ENCODE results near the gene RAB12.

Gene RAB12

GRCh38 chr18:8685141-8685913 is 76.1 kb downstream of the RAB12 start:
- Histone ChIP-seq H3K4me1 (peaks cover 12% of the 10 kb centered on the region), H2AFZ (no peak overlapping the region), H3K27me3 (ENCODE audit: control insufficient read depth, insufficient read depth, low read length) (no peaks in the 10 kb centered on the region), H3K9me3 (ENCODE audit: control insufficient read depth, low read length) (no peaks in the 10 kb centered on the region), H3K4me3 (ENCODE audit: low read depth, low read length) (no peak overlapping the region), H3K9ac (no peak overlapping the region), H3K36me3 (ENCODE audit: control insufficient read depth, insufficient read depth, low read length) (no peaks in the 10 kb centered on the region), H3K79me2 (no peaks in the 10 kb centered on the region), H3K27ac (no peak overlapping the region), H3K4me2 (ENCODE audit: low read length) (no peak overlapping the region)
- no peak for TF ChIP-seq CTCF (IDR thresholded peaks at IDR 0.05)

- no peak overlapping the region for H3K27ac ChIP-seq
- H3K79me2 ChIP-seq: no peaks in the 10 kb centered on the region
- no peak for TF ChIP-seq CTCF (IDR thresholded peaks at IDR 0.05)
- no peaks in the 10 kb centered on the region for H3K9me3 ChIP-seq (ENCODE audit: control insufficient read depth, low read length)
- no peak overlapping the region for H3K4me2 ChIP-seq (ENCODE audit: low read length)
- no peak overlapping the region for H3K9ac ChIP-seq
- H3K36me3 ChIP-seq (ENCODE audit: control insufficient read depth, insufficient read depth, low read length): no peaks in the 10 kb centered on the region
- no peak overlapping the region for H3K4me3 ChIP-seq (ENCODE audit: low read depth, low read length)
- H3K27me3 ChIP-seq (ENCODE audit: control insufficient read depth, insufficient read depth, low read length): no peaks in the 10 kb centered on the region
- H2AFZ ChIP-seq: no peak overlapping the region
- peaks cover 12% of the 10 kb centered on the region for H3K4me1 ChIP-seq
Measured at GRCh38 chr18:8685914-8686216, 76.6 kb downstream of the RAB12 start.

GRCh38 chr18:8686611-8687010 is 77.4 kb downstream of the RAB12 start:
- no peak for TF ChIP-seq CTCF (IDR thresholded peaks at IDR 0.05)
- Histone ChIP-seq H3K9ac (no peak overlapping the region), H3K4me2 (ENCODE audit: low read length) (no peak overlapping the region), H3K36me3 (ENCODE audit: control insufficient read depth, insufficient read depth, low read length) (no peaks in the 10 kb centered on the region), H3K27ac (no peak overlapping the region), H3K4me1 (peaks cover 12% of the 10 kb centered on the region), H2AFZ (no peak overlapping the region), H3K9me3 (ENCODE audit: control insufficient read depth, low read length) (no peaks in the 10 kb centered on the region), H3K79me2 (no peaks in the 10 kb centered on the region), H3K4me3 (ENCODE audit: low read depth, low read length) (no peak overlapping the region), H3K27me3 (ENCODE audit: control insufficient read depth, insufficient read depth, low read length) (no peaks in the 10 kb centered on the region)

- H3K36me3 ChIP-seq (ENCODE audit: control insufficient read depth, insufficient read depth, low read length): no peaks in the 10 kb centered on the region
- H3K4me1 ChIP-seq: peaks cover 12% of the 10 kb centered on the region
- H3K9ac ChIP-seq: no peak overlapping the region
- H3K79me2 ChIP-seq: no peaks in the 10 kb centered on the region
- H3K9me3 ChIP-seq (ENCODE audit: control insufficient read depth, low read length): no peaks in the 10 kb centered on the region
- H3K27me3 ChIP-seq (ENCODE audit: control insufficient read depth, insufficient read depth, low read length): no peaks in the 10 kb centered on the region
- no peak overlapping the region for H3K4me2 ChIP-seq (ENCODE audit: low read length)
- H3K4me3 ChIP-seq (ENCODE audit: low read depth, low read length): no peak overlapping the region
- H3K27ac ChIP-seq: peak overlapping the region; percentile 17
- no peak for TF ChIP-seq CTCF (IDR thresholded peaks at IDR 0.05)
- H2AFZ ChIP-seq: peak overlapping the region; percentile 65
Measured at GRCh38 chr18:8688216-8688800, 79.1 kb downstream of the RAB12 start.

- Histone ChIP-seq H3K9me3 (ENCODE audit: control insufficient read depth, low read length) (no peaks in the 10 kb centered on the region), H2AFZ (peak overlapping the region; percentile 65), H3K27ac (peak overlapping the region; percentile 17), H3K4me3 (ENCODE audit: low read depth, low read length) (no peak overlapping the region), H3K27me3 (ENCODE audit: control insufficient read depth, insufficient read depth, low read length) (no peaks in the 10 kb centered on the region), H3K36me3 (ENCODE audit: control insufficient read depth, insufficient read depth, low read length) (no peaks in the 10 kb centered on the region), H3K9ac (no peak overlapping the region), H3K4me1 (peaks cover 12% of the 10 kb centered on the region), H3K4me2 (ENCODE audit: low read length) (no peak overlapping the region), H3K79me2 (no peaks in the 10 kb centered on the region)
- no peak for TF ChIP-seq CTCF (IDR thresholded peaks at IDR 0.05)
Measured at GRCh38 chr18:8688816-8689215, 79.6 kb downstream of the RAB12 start.

Data from parathyroid adenoma (tissue), 2 donors.